GM23338 (cell line): ENCODE results near the gene KCNMA1.

Experiments
- EZH2 ChIP-seq: fragments of 200-600 bp; sonication (generic); IDR thresholded peaks from one replicate; pipeline ENCODE4 v1.8.0; 2017; ENCODE audit warnings: antibody characterized with exemption, mild to moderate bottlenecking, low read depth; ENCODE audit not compliant: unreplicated experiment
- EZH2phosphoT487 ChIP-seq: fragments of 200-600 bp; sonication (generic); IDR thresholded peaks from one replicate; pipeline ENCODE4 v1.8.1; 2018; ENCODE audit warnings: antibody characterized with exemption; ENCODE audit not compliant: unreplicated experiment
- JUNB ChIP-seq: IDR thresholded peaks from one replicate; pipeline ENCODE4 v1.6.1; 2016; ENCODE audit warnings: antibody characterized with exemption; ENCODE audit not compliant: unreplicated experiment
- NANOG ChIP-seq: IDR thresholded peaks from 2 replicates; pipeline ENCODE4 v1.6.1; 2016; ENCODE audit warnings: antibody characterized with exemption, borderline replicate concordance
- POLR2AphosphoS5 ChIP-seq: IDR thresholded peaks from 2 replicates; pipeline ENCODE4 v1.6.1; 2016; ENCODE audit warnings: antibody characterized with exemption, low read depth
- STAT1 ChIP-seq: IDR thresholded peaks from one replicate; pipeline ENCODE4 v1.6.1; 2016; ENCODE audit warnings: antibody characterized with exemption; ENCODE audit not compliant: unreplicated experiment
- ZNF114 ChIP-seq: fragments of 250-450 bp; sonication (Bioruptor Pico); IDR thresholded peaks from 2 replicates; pipeline ENCODE4 v1.5.0; 2020; ENCODE audit warnings: mild to moderate bottlenecking, moderate library complexity
- TF ChIP-seq, protein P1 (sequence below), 2 experiments: fragments of 200-600 bp in 1 of 2; sonication (generic) in 1 of 2; conservative IDR thresholded peaks; 2 replicates each; pipeline versions ENCODE4 v1.5.1 to v1.6.1; 2016 to 2017; ENCODE audit warnings: antibody characterized with exemption in 2 of 2, low read depth in 2 of 2, mild to moderate bottlenecking in 2 of 2, moderate library complexity in 1 of 2
- TF ChIP-seq, protein P2 (sequence below): IDR thresholded peaks from one replicate; pipeline ENCODE4 v1.6.1; 2018; ENCODE audit warnings: antibody characterized with exemption; ENCODE audit not compliant: unreplicated experiment

DNA sequence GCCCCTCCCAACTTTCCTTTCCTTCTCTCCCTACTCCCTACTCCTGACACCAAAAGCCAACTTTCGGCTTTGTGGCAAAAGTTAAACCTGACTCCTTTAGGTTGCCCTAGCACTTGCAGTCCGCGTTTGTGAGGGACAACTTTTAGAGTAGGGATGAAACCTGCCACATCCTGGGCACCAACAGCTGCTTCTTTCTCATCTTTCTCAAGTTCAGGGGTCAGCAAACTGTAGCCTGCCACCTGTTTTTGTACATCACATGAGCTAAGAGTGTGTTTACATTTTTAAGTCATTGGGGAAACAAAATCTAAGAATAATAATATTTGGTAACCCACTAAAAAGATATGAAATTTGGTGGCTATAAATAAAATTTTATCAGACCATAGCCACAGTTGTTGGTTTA is 660.6 kb downstream of the KCNMA1 start:
- no peak for TF ChIP-seq NANOG
- TF ChIP-seq, protein P1, sequence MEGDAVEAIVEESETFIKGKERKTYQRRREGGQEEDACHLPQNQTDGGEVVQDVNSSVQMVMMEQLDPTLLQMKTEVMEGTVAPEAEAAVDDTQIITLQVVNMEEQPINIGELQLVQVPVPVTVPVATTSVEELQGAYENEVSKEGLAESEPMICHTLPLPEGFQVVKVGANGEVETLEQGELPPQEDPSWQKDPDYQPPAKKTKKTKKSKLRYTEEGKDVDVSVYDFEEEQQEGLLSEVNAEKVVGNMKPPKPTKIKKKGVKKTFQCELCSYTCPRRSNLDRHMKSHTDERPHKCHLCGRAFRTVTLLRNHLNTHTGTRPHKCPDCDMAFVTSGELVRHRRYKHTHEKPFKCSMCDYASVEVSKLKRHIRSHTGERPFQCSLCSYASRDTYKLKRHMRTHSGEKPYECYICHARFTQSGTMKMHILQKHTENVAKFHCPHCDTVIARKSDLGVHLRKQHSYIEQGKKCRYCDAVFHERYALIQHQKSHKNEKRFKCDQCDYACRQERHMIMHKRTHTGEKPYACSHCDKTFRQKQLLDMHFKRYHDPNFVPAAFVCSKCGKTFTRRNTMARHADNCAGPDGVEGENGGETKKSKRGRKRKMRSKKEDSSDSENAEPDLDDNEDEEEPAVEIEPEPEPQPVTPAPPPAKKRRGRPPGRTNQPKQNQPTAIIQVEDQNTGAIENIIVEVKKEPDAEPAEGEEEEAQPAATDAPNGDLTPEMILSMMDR (conservative IDR thresholded peaks at IDR 0.05; ENCODE audit: low read depth in 2 of 2), result no peak
- TF ChIP-seq STAT1, result no peak
- no peak for TF ChIP-seq EZH2
- TF ChIP-seq POLR2AphosphoS5, result no peak
- TF ChIP-seq ZNF114 (CRISPR knock-in tag), result no peak
- TF ChIP-seq EZH2phosphoT487, result no peak
- TF ChIP-seq, protein P2, sequence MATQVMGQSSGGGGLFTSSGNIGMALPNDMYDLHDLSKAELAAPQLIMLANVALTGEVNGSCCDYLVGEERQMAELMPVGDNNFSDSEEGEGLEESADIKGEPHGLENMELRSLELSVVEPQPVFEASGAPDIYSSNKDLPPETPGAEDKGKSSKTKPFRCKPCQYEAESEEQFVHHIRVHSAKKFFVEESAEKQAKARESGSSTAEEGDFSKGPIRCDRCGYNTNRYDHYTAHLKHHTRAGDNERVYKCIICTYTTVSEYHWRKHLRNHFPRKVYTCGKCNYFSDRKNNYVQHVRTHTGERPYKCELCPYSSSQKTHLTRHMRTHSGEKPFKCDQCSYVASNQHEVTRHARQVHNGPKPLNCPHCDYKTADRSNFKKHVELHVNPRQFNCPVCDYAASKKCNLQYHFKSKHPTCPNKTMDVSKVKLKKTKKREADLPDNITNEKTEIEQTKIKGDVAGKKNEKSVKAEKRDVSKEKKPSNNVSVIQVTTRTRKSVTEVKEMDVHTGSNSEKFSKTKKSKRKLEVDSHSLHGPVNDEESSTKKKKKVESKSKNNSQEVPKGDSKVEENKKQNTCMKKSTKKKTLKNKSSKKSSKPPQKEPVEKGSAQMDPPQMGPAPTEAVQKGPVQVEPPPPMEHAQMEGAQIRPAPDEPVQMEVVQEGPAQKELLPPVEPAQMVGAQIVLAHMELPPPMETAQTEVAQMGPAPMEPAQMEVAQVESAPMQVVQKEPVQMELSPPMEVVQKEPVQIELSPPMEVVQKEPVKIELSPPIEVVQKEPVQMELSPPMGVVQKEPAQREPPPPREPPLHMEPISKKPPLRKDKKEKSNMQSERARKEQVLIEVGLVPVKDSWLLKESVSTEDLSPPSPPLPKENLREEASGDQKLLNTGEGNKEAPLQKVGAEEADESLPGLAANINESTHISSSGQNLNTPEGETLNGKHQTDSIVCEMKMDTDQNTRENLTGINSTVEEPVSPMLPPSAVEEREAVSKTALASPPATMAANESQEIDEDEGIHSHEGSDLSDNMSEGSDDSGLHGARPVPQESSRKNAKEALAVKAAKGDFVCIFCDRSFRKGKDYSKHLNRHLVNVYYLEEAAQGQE, result no peak
- TF ChIP-seq JUNB, result no peak
